ENCODE data around the gene NHSL2. TPM values are rescaled to one million over a fixed set of nuclear protein-coding genes. Genes with fewer than 3 reads are reported as not detected.

NHSL2 gene
- total RNA-seq, 1 experiment from 2014 or later, result not detected

DNA sequence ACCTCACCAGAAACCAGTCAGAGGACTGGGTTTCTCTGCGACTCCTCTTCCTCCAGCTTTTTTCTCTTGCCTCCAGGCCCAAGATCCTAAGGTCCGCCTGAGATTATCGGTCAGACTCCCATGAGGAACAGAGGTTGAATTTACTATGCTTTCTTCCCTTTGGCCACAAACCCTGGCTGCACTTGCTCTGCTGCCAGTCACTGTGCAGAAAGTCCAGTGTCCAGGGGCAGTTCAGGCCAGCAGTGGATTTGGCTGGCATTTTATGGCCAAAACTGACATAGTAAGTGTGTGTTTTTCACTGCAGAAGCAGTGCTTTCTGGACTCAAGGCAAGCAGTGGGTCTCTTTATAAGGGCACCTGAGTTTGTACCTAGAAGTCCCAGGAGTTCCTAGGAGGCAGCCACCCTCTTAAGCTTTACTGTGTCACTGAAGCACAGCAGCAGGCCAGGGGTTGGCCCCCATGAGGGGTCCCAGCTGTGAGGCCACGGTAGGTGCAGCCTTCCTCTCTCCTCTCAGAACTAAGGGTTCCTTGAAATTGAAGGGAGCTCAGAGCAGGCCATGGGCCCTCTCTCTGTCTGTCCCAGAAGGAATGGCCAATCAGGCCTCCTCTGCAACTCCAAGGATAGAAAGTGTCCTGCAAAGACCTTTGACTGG, 217.7 kb downstream of the NHSL2 start:
- no peak for DNase-seq (ENCODE audit: low spot score)

DNA sequence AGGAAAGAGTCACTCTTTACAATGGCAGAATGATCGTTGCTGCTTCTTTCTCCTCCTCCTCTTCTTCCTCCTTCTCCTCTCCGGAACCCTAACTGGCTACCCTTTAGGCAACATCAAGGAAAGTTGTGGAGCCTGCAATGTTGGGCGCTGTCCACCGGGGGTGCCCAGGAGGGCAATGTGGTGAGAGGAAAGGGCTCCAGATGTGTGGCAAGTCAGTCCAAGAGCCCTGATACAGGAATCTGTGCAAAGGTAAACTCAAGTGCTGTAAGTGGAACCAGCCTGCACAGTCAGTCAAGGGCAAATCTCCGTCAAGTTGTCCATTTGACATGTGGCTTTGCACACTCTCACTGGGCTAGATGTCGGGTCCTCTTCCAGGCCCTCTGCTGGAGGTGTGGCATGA, 218.2 kb downstream of the NHSL2 start:
- DNase-seq (ENCODE audit: low spot score), result peak; percentile 52

DNA sequence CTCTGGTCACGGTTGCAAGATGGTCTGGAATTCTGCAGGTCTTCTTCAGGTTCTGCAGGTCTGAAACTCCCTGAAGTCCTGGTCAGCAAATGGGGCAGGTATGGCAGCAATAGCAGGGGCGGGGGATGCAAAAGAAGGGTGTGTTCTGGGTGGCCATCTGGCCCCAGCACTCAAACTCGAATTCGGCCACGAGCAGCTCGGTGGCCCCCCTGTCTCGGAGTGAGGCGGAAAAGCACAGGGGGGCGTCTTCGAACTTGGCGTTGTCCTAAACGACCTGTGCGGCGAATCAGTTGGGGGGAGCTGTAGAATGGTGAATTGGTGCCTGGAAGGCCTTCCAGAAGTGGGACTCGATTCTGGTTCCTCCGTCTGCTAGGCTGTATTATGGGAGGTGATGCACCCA, 219.0 kb downstream of the NHSL2 start:
- no peak for DNase-seq (ENCODE audit: low spot score)

DNA sequence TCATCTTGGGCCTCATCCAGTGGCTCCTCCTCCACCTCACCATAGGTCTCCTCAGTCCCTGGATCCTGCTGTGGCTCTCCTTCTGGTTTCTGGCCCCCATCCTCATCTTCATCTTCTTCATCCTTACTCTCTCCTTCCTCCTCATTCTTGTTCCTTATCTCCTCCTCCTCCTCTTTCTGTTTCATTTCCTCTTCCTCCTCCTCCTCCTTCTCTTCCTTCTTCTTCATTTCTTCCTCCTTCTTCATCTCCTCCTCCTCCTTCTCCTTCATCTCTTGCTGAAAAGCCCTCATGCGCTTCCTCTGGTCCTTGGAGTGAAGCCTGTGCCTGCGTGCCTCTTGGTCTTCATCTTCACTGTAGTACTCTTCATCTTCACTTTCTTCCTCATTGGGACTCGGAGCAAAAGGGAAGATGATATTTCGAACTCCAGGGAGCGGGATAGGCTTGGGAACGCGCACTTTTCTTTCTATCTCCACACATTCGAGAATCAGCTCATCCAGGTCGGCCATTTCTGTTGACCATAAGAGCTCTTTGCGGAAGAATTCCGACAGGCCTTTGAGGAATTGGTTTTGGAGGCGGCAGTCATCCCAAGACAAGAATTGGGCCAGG, 219.6 kb downstream of the NHSL2 start:
- DNase-seq (ENCODE audit: low spot score), result no peak

DNA sequence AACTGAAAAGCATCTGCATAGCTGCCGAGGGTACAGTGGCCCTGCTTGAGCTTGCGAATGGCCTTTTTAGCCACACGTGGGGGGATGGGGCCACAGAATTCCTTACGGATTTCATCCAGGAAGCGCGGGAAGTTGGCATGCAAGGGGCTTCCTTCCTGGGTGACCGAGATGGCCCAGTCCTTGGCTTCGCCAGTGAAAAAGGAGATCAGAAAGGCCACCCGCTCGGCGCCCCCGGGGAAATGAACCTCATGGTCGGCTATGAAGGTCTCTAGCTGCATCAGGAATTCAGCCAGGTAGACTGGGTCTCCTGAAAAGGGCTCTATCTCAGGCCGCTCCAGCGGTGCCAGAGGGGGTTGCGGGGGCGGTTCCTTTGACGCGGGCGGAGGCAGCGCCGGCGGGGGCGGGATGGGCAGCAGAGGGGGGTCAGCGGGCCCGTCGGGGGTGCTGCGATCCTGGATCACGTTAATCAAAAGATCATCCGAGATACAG, 220.2 kb downstream of the NHSL2 start:
- DNase-seq (ENCODE audit: low spot score), result no peak

DNA sequence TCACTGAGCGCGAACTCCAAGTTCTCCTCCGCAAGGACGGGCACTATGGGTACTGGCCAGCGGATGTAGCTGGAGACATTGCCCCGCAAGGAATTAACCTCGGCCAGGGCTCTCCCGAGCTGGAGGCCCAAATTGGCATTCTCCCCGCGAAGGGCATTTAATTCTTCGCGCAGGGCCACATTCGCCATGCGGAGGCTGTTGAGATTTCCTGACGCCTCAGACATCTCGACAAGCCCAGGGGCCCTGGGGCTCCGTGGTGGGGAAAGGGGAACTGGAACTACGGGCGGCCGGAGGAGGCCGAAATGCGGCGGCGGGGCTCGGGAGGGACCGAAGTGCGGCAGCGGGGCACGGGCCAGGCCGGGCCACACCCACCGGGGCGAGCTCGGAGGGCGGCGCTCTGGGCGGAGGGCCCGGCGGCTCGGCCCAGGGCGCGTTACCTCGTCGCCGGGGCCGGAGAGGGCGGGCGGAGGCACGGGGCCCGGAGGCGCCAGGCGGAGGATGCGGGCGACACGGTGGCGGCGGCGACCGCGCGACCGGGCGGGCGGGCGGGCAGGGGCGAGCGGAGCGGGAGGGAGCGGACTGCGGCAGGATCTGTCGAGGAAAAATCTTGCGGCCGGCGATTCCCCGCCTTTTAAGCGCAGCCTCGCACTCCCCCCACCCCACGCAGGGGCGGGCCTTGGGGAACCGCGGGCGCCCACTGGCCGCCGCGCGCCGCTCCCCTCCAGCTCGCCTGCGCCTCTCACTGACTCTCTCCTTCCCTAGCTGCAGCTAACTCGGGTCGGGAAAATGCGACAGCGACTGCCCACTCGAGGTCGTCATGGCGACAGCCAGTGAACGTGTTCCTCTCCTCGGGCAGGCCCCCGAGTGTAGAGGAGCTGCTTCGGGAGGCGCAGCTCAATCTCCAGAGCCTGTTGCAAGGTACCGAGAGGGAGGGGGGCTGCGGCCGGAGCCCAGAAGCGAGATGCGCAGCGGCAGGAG, 221.0 kb downstream of the NHSL2 start, which contains the start of gene RTL5:
Gene RTL5, minus strand, starts transcription at position 599 of the 978 bp plus-strand sequence.
- DNase-seq (ENCODE audit: low spot score), result no peak

DNA sequence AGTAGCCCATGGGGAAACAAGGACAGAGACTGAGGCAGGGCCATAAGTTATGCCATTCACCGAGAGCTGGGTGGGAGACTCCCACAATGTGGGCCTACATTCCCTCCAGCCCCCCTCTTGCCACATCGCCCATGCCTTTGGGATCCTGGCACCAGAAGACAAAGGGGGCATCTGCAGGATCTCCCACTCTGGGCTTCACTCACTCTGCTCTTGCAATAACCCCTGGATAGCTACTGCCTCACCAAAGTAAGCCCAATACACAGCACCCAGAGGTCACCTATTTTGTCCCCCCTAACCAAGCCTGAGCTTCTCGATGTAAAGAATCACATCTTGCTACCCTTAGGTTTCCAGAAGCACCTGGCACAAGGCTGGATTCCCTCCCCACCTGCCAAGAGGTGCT, 221.8 kb downstream of the NHSL2 start:
- DNase-seq (ENCODE audit: low spot score), result no peak

DNA sequence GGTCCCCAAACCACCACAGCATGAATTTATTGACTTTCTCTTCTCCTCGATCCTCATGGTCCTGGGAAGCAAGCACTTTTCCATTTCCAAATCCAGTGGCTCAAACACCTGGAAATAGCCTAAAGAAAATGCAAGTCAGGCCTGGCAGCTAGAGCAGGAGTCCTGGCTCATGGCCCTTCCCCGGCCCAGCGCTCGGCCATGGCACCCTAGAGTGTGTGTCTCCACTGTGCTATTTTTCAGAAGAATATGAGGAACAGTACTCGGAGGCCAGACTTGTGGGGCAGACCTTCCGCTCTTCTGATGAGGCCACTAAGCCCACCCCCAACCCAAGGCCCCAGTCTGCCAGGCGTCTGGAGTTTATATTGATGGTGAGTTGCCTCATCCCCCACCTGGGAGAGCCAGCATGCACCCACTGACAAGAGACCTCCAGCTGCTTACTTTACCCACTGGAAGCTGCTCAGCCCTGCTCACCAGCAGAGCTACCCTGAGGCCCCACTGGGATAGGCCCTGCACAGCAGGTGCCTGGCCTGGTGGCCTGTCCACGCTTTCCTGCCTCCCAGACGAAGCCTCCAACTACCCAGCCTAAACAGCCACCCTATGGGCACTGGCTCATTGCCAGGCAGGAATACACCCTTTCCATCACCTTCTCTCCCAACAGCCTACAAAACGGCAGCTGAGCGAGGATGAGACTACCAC, 223.4 kb downstream of the NHSL2 start:
- DNase-seq (ENCODE audit: low spot score), result no peak

DNA sequence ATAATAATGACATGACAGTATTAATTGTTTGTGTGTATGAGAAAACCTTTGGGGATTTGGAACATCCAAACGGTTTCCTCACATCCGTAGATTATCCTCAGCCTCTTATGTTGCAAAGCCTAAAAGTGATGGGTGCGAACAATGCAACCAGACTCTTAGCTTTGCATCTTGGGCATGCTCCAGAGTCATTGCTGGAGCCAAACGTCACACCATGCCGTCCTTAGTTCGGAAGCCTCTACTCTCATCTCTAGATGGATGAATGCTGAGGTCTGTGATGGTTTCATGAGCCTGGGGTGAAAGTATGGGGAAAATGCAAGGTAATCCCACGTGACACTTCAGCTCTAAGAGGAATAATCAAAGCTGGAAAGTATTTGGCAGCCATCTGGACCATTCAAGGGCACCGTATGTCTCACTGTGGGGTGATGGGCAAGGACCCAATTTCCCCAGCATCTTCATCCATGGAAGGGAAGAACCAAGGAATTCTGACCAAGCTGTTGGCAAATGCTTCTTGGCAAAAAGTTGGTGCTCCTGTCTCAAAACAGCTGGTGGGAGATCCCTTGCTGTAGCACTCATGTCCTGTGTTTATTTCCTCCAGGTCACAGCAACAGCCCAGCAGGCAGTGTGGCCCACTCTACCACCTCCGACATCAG, 227.3 kb downstream of the NHSL2 start:
- DNase-seq (ENCODE audit: low spot score), result no peak

DNA sequence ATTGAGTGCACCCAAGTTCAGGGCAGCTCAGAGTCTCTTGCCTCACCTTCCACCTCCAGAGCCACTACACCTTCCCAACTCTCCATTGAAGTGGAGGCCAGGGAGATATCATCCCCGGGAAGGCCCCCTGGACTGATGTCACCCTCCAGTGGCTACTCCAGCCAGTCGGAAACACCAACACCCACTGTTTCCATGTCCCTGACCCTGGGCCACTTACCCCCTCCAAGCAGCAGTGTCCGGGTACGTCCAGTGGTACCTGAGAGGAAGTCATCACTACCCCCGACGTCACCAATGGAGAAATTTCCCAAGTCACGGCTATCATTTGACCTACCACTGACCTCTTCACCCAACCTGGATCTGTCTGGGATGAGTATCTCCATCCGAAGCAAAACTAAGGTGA, 228.9 kb downstream of the NHSL2 start:
- no peak for DNase-seq (ENCODE audit: low spot score)

DNA sequence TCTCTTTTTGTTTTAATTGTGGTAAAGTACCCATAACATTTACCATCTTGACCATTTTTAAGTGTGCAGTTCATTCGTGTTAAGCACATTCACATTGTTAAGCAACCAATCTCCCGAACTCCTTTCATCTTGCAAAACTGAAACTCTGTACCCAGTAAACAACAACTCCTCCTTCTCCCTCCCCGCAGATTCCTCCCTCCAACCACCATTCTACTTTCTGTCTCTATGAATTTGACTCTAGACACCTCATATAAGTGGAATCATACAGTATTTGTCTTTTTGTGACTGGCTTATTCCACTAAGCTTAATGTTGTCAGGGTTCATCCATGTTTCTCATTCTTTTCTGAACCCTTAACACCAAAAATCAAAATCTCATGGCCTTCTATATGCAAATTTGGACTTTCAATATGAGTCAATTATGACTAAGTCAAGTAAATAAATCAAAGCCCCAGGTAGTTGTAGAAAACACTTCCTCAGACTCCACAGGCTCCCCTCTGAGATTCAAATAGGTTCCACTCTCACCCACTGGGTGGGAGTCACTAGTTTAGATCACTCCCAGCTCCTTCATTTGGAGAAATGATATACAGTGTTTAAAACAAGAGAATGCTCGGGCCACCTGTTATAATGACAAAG, 230.8 kb downstream of the NHSL2 start:
- no peak for DNase-seq (ENCODE audit: low spot score)

DNA sequence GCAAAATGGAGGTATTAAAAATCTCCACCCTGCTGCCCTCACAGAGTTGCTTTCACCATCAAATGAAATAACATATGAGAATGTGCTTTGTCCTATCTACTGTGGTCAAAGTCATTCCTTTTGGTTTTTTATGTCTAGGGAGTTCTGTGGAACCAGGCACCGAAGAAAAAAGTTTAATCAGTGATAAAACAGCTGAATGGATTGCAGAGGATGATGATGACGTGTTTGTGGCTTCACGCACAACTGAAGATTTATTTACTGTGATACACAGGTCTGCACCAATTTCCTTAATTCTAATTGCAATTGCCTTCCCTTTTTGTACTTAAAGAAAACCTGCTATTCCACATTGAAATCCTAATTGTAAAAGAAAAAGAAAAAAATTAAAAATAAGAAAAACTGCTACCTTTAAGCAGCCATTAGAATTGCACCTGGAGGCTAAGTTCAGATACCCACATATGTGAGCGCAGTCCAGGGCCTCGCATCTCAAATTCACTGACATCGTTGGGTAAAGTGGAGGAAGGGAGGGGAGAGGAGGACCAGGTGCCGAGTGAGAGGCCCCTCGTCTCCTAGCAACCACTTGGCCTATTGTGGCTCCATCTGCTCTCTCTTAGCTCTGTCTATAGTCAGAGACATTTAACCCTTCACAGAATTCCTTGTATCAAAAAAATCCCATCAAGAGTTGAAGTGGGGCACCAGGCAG, 231.6 kb downstream of the NHSL2 start:
- no peak for DNase-seq (ENCODE audit: low spot score)

DNA sequence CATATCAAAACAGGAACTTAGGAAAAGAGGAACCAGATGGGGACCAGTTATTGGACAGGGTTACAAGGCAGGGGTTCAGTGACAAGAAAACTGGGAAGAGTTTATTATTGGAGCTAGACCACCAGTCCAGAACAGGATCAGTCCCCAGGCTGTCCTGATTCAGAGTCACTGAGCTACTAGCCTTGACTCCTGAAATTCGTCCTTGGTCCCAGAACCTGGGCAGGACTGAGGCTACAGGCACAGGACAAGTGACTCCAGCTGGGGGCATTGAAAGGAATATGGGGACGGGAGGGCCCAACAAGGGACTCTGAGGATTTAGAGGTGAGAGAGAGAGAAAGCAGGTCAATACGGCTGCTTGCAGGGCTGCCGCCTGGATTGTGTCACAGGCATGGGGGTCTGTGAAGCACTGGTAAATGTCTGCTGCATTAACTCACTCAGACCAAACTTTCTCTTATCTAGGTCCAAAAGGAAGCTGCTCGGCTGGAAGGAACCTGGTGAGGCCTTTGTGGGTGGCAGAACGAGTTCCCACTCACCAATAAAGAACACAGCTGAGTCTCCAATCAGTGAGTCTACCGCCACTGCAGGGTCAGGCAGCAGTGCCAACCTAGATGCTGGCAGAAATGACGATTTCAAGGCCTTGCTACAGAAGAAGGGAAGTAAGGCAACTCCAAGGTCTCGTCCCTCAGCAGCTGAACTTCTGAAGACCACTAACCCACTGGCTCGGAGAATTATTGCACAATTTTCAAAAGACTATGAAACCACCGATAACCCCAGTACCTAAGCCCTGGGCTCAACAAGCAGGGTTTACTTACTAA, 232.4 kb downstream of the NHSL2 start:
- DNase-seq (ENCODE audit: low spot score), result no peak

DNA sequence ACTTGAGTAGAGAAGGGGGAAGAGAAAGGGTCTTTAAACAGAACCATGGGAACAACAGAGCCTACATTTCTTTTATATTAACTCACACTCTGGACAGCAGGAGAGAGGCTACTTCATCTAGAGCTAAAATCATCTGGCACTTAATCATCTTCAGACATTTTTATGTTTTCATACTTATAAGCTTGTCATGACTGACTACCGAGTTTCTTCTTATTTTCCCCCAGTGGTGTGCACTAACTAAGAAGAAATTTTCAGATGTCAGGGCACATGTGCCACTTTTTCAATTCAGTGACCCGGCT, 232.9 kb downstream of the NHSL2 start:
- no peak for DNase-seq (ENCODE audit: low spot score)

DNA sequence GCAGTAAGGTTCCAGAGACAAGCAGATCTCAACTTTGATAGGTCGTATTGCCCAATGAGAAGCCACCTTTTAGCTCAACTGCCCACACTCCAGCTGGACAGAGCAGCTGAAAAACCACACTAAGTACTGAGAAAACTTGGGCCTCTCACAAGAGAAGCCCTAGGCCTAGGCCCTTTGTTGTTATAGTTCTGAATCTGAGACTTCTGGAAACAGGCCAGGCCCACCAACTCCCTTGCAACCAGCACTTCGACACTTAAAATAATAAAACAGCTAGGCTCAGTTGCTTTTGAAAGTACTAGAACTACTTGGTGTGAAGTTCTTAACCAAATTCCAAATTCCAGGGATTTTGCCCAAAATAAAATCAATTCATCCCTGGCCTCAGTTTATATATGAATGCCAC, 234.5 kb downstream of the NHSL2 start:
- no peak for DNase-seq (ENCODE audit: low spot score)

DNA sequence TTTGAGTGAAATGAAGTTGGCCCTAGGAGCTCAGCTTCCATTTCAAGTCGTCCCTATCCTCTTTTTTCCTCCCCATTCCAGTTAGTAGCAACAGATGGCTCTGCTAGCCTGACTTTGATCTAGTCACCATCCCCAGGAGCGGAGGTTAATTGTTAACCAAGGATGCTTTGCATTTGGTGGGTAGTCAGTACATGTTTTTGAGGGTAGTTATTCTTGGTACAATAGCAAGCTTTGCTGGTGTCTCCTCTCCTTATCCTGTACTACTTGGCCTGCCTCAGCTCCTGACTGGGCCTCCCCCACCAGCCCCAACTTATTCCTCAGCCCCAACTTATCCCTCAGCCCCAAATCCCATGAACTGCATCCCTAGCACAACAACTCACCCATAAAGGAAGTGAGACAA, 235.9 kb downstream of the NHSL2 start:
- no peak for DNase-seq (ENCODE audit: low spot score)

DNA sequence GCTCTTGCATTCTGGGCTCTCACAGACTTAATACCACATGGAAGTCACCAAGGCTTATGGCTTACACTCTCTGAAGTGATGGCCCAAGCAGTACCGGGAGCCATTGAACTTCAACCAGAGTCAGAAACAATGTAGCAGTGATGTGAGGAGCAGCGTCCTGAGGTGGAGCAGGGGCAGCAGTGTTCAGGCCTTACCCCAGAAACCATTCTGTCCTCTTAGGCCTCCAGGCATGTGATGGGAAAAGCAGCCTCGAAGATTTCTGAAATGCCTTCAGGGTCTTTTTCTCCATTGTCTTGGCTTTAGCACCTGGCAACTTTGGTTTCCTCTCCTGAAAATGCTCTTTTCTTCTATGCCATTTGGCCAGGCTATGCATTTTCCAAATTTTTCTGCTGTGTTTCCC, 248.1 kb downstream of the NHSL2 start:
- no peak for DNase-seq (ENCODE audit: low spot score)

DNA sequence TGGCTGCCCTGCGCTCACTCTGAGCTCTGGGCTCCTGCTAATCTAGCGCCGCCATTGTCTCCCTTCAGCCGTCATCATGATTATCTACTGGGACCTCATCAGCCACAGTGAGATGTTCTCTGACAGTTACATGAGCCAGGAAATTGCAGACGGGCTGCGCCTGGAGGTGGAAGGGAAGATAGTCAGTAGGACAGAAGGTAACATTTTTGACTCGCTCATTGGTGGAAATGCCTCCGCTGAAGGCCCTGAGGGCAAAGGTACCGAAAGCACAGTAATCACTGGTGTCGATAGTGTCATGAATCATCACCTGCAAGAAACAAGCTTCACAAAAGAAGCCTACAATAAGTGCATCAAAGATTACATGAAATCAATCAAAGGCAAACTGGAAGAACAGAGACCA, 249.1 kb downstream of the NHSL2 start:
- DNase-seq (ENCODE audit: low spot score), result no peak

DNA sequence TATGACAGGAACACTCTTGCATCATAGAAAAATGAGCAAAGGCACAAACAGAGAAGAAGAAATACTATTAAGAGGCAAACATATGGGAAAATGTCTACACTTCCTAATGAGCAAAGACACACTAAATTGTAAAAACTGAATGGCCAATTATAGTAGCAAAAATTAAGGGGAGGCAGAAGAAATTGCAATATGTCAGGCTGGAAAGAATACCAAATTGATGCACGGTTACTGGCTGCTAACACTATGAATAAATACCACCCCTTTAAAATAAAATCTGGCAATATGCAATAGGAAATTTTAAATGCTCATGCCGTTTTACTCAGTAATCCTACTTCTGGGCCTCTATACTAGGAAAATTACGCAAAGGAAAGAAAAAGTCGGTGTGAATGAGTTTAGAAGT, 254.9 kb downstream of the NHSL2 start:
- no peak for DNase-seq (ENCODE audit: low spot score)
